Endodermal cell (in vitro differentiated cells): ENCODE results near the gene MAP2K6. TPM values are rescaled to one million over a fixed set of nuclear protein-coding genes. Genes with fewer than 3 reads are reported as not detected.

Experiments used
- DNase-seq: peaks from one replicate; pipeline ENCODE4 v3.0.0-alpha.2; 2017
- H3K27ac ChIP-seq: 2 replicates; pipeline ENCODE4 v1.5.1; 2013; ENCODE audit warnings: mild to moderate bottlenecking, low read depth, low read length, moderate library complexity
- H3K27me3 ChIP-seq: 2 replicates; pipeline ENCODE4 v1.6.1; 2013; ENCODE audit warnings: mild to moderate bottlenecking, low read length, moderate library complexity; ENCODE audit not compliant: insufficient read depth, control insufficient read depth, poor library complexity, severe bottlenecking
- H3K36me3 ChIP-seq: 2 replicates; pipeline ENCODE4 v1.7.0; 2013; ENCODE audit warnings: mild to moderate bottlenecking, low read length, moderate library complexity; ENCODE audit not compliant: control insufficient read depth, insufficient read depth
- H3K4me1 ChIP-seq: one replicate; pipeline ENCODE4 v1.7.0; 2013; ENCODE audit warnings: low read length; ENCODE audit not compliant: control insufficient read depth, insufficient read depth
- H3K4me3 ChIP-seq: 2 replicates; pipeline ENCODE4 v1.5.1; 2013; ENCODE audit warnings: mild to moderate bottlenecking, low read length, moderate library complexity
- H3K9ac ChIP-seq: 2 replicates; pipeline ENCODE4 v1.6.1; 2013; ENCODE audit warnings: mild to moderate bottlenecking, low read length, moderate library complexity; ENCODE audit not compliant: poor library complexity, severe bottlenecking; ENCODE audit errors: extremely low read depth
- H3K9me3 ChIP-seq: 2 replicates; pipeline ENCODE4 v1.6.1; 2013; ENCODE audit warnings: mild to moderate bottlenecking, low read length, moderate library complexity; ENCODE audit not compliant: control insufficient read depth
- H3K27ac Mint-ChIP-seq: 2 replicates; pipeline ENCODE4 v1.8.0; 2020; ENCODE audit warnings: mixed read lengths
- H3K27me3 Mint-ChIP-seq: 2 replicates; pipeline ENCODE4 v1.8.0; 2021; ENCODE audit warnings: mild to moderate bottlenecking, mixed read lengths; ENCODE audit not compliant: insufficient read depth
- H3K36me3 Mint-ChIP-seq: 2 replicates; pipeline ENCODE4 v1.8.0; 2020; ENCODE audit warnings: low read depth, mixed read lengths
- H3K4me1 Mint-ChIP-seq: 2 replicates; pipeline ENCODE4 v1.8.0; 2020; ENCODE audit warnings: mixed read lengths
- H3K4me3 Mint-ChIP-seq: 2 replicates; pipeline ENCODE4 v1.8.0; 2020; ENCODE audit warnings: mild to moderate bottlenecking, moderate library complexity, mixed read lengths
- H3K9me3 Mint-ChIP-seq: 2 replicates; pipeline ENCODE4 v1.8.0; 2020; ENCODE audit warnings: mild to moderate bottlenecking, mixed read lengths
- CTCF ChIP-seq: fragments of 200-600 bp; sonication (generic); conservative IDR thresholded peaks from 2 replicates; pipeline ENCODE4 v1.5.0; 2021; ENCODE audit warnings: antibody characterized with exemption, mild to moderate bottlenecking
- WGBS, 2 experiments: methylation state at CpG; one replicate each; pipeline versions ENCODE4 v1.1.5 to v1.1.7; 2013; ENCODE audit warnings: missing lambda C conversion rate in 2 of 2, mixed read lengths in 1 of 2; ENCODE audit not compliant: insufficient coverage in 1 of 2, insufficient read length in 1 of 2; 5-methylcytosine and 5-hydroxymethylcytosine counted together
- total RNA-seq, 2 donors: library from RNA; stranded (reverse); fragmentation: NEBNext Ultra II Directional in 1 of 2; extraction: Animal tissue kit (Norgen Biotek cat#: 25700) in 1 of 2; gene quantifications; 2 replicates in 1 of 2; 3 replicates in 1 of 2; pipeline ENCODE4 v1.2.1, GENCODE V29; 2021

MAP2K6 gene
- total RNA-seq, 2 donors from 2014 or later = 42.2 to 55.3 TPM

- no peak overlapping the region for H3K27ac Mint-ChIP-seq
- Histone ChIP-seq H3K4me3 (no peak overlapping the region), H3K4me1 (peaks cover 15% of the 10 kb centered on the region), H3K27ac (no peak overlapping the region), H3K36me3 (no peaks in the 10 kb centered on the region), H3K9me3 (no peaks in the 10 kb centered on the region), H3K9ac (no peak overlapping the region), H3K27me3 (no peaks in the 10 kb centered on the region)
- H3K9me3 Mint-ChIP-seq = no peaks in the 10 kb centered on the region
- H3K36me3 Mint-ChIP-seq = no peaks in the 10 kb centered on the region
- H3K4me3 Mint-ChIP-seq = no peak overlapping the region
- DNase-seq = no peak
- H3K27me3 Mint-ChIP-seq = no peaks in the 10 kb centered on the region
- H3K4me1 Mint-ChIP-seq = peaks cover 37% of the 10 kb centered on the region
- TF ChIP-seq CTCF = no peak
- WGBS, 2 experiments = 95 to 97% methylated on average over 1 of the region's 1 CpG
Observed at GRCh38 chr17:69497161-69497560, 82.7 kb downstream of the MAP2K6 start.

- no peaks in the 10 kb centered on the region for H3K9me3 ChIP-seq
- Mint-ChIP-seq H3K27me3 (no peaks in the 10 kb centered on the region), H3K9me3 (no peaks in the 10 kb centered on the region), H3K4me3 (no peak overlapping the region), H3K36me3 (no peaks in the 10 kb centered on the region), H3K27ac (no peak overlapping the region), H3K4me1 (peaks cover 51% of the 10 kb centered on the region)
- WGBS, 2 experiments = 95 to 100% methylated on average over 3 of the region's 3 CpGs
- H3K4me3 ChIP-seq = no peak overlapping the region
- no peaks in the 10 kb centered on the region for H3K36me3 ChIP-seq
- no peak overlapping the region for H3K9ac ChIP-seq
- no peak overlapping the region for H3K27ac ChIP-seq
- no peaks in the 10 kb centered on the region for H3K27me3 ChIP-seq
- no peak for DNase-seq
- no peak for TF ChIP-seq CTCF
- H3K4me1 ChIP-seq = peaks cover 19% of the 10 kb centered on the region
Observed at GRCh38 chr17:69499318-69499717, 84.8 kb downstream of the MAP2K6 start.

GRCh38 chr17:69500911-69501429 lies 86.5 kb downstream of the MAP2K6 start:
- no peaks in the 10 kb centered on the region for H3K36me3 ChIP-seq
- peaks cover 66% of the 10 kb centered on the region for H3K4me1 Mint-ChIP-seq
- peaks cover 2% of the 10 kb centered on the region for H3K36me3 Mint-ChIP-seq
- 76 to 80% methylated on average over 4 to 9 of the region's 9 CpGs for WGBS, 2 experiments
- no peaks in the 10 kb centered on the region for H3K27me3 ChIP-seq
- no peaks in the 10 kb centered on the region for H3K9me3 ChIP-seq
- no peak for TF ChIP-seq CTCF
- H3K27ac ChIP-seq = no peak overlapping the region
- no peak overlapping the region for H3K9ac ChIP-seq
- DNase-seq = no peak
- peaks cover 19% of the 10 kb centered on the region for H3K4me1 ChIP-seq
- H3K4me3 ChIP-seq = no peak overlapping the region
- no peak overlapping the region for H3K4me3 Mint-ChIP-seq
- no peak overlapping the region for H3K27ac Mint-ChIP-seq
- no peaks in the 10 kb centered on the region for H3K9me3 Mint-ChIP-seq
- H3K27me3 Mint-ChIP-seq = no peaks in the 10 kb centered on the region
